HepG2 (cell line): Measurements from ENCODE around the gene PLEKHN1. TPM values are rescaled to one million over a fixed set of nuclear protein-coding genes. Genes with fewer than 3 reads are reported as not detected.

ENCODE experiments used
- ATAC-seq: fragments of 200-7000 bp; cut with Tn5 transposase; 3 replicates; pipeline ENCODE4 v1.9.1; 2020; ENCODE audit warnings: mild to moderate bottlenecking, moderate library complexity
- BruUV-seq: library from RNA; stranded (reverse); fragments of 400-500 nt; replicated peaks from 2 replicates; lab custom pipeline; 2021; lab: Mats Ljungman, UMichigan
- CTCF ChIA-PET: fragments of 300-600 bp; formaldehyde crosslinking; extraction: SDS; loops from one replicate; lab custom pipeline; 2021; ENCODE audit warnings: low total read pairs, inconsistent platforms, low intra/inter-chr PET ratio; lab: Yijun Ruan, JAX
- POLR2A ChIA-PET: fragments of 350-600 bp; sonication (Branson Sonifier 250); formaldehyde crosslinking; loops from one replicate; lab custom pipeline; 2020; ENCODE audit warnings: antibody characterized with exemption, inconsistent platforms; lab: Yijun Ruan, JAX
- DNase-seq: peaks from one replicate; pipeline ENCODE4 v3.0.0-alpha.2; 2015; ENCODE audit warnings: low spot score
- FAIRE-seq: peaks from 3 replicates; lab custom pipeline; 2011; peaks lifted over from hg19 to GRCh38; lab: Jason Lieb, UNC
- H2AFZ ChIP-seq: one replicate; pipeline ENCODE4 v1.6.1; 2011; ENCODE audit warnings: low read length, inconsistent platforms
- H3K27ac ChIP-seq: fragments of 300-600 bp; 3 replicates; pipeline ENCODE4 v1.8.0; 2011; ENCODE audit warnings: mixed run types, mild to moderate bottlenecking, mixed read lengths, low read length, inconsistent platforms; ENCODE audit not compliant: insufficient read depth; ENCODE audit errors: extremely low read length
- H3K27me3 ChIP-seq, 2 experiments: fragments of 200-600 bp in 1 of 2; 2 replicates in 1 of 2; 3 replicates in 1 of 2; pipeline versions ENCODE4 v1.6.0 to v1.8.0; 2011; ENCODE audit warnings: low read length in 2 of 2, mild to moderate bottlenecking in 2 of 2, moderate library complexity in 2 of 2, inconsistent platforms in 1 of 2; ENCODE audit not compliant: insufficient read depth in 2 of 2, control insufficient read depth in 1 of 2
- H3K36me3 ChIP-seq, 2 experiments: fragments of 200-600 bp in 1 of 2; replicated peaks in 1 of 2; 2 replicates in 1 of 2; 3 replicates in 1 of 2; pipeline versions ENCODE4 v1.5.1 to v1.8.0; 2011; ENCODE audit warnings: low read length in 2 of 2, inconsistent platforms in 1 of 2; ENCODE audit not compliant: insufficient read depth in 2 of 2, control insufficient read depth in 1 of 2
- H3K4me1 ChIP-seq: 2 replicates; pipeline ENCODE4 v1.5.1; 2012; ENCODE audit warnings: low read length, inconsistent platforms; ENCODE audit not compliant: insufficient read depth
- H3K4me2 ChIP-seq: 2 replicates; pipeline ENCODE4 v1.6.0; 2011; ENCODE audit warnings: low read depth, low read length, inconsistent platforms
- H3K4me3 ChIP-seq, 3 experiments: fragments of 200-600 bp in 1 of 3; sonication (generic), shearing (Covaris generic) in 1 of 3; replicated peaks in 1 of 3; 2 replicates each; pipeline ENCODE4 v1.5.1; 2011 to 2016; ENCODE audit warnings: low read length in 3 of 3, inconsistent platforms in 2 of 3, low read depth in 2 of 3, mild to moderate bottlenecking in 2 of 3, control low read depth in 1 of 3, mixed read lengths in 1 of 3; ENCODE audit not compliant: insufficient read depth in 1 of 3
- H3K79me2 ChIP-seq: one replicate; pipeline ENCODE4 v1.6.1; 2011; ENCODE audit warnings: low read length, inconsistent platforms; ENCODE audit not compliant: insufficient read depth
- H3K9ac ChIP-seq: 2 replicates; pipeline ENCODE4 v1.6.0; 2011; ENCODE audit warnings: mild to moderate bottlenecking, low read depth, low read length, inconsistent platforms; ENCODE audit not compliant: insufficient read depth
- H3K9me3 ChIP-seq: 2 replicates; pipeline ENCODE4 v1.5.1; 2012; ENCODE audit warnings: mild to moderate bottlenecking, low read length
- H4K20me1 ChIP-seq: 2 replicates; pipeline ENCODE4 v1.6.0; 2011; ENCODE audit warnings: inconsistent platforms, mild to moderate bottlenecking, low read length, moderate library complexity; ENCODE audit not compliant: insufficient read depth
- ARID3A ChIP-seq: IDR thresholded peaks from 2 replicates; pipeline ENCODE4 v1.6.1; 2012; ENCODE audit warnings: low read depth, low read length, improper control_type of control experiment
- KMT2B ChIP-seq: IDR thresholded peaks from 2 replicates; pipeline ENCODE4 v1.6.1; 2016; ENCODE audit warnings: missing genetic modification reagents, missing compliant biosample characterization
- MXD3 ChIP-seq: IDR thresholded peaks from 2 replicates; pipeline ENCODE4 v1.6.1; 2016; ENCODE audit warnings: mild to moderate bottlenecking, missing biosample characterization, missing genetic modification reagents
- RFX1 ChIP-seq: fragments of 450-650 bp; IDR thresholded peaks from 2 replicates; pipeline ENCODE4 v1.6.1; 2017
- THAP11 ChIP-seq: IDR thresholded peaks from 2 replicates; pipeline ENCODE4 v1.6.1; 2016; ENCODE audit warnings: missing biosample characterization, missing genetic modification reagents
- ZHX2 ChIP-seq, 2 experiments: sonication (generic) in 1 of 2; formaldehyde crosslinking in 1 of 2; IDR thresholded peaks; 2 replicates each; pipeline versions ENCODE4 v1.6.1 to v1.9.0; 2014 to 2022; ENCODE audit warnings: antibody characterized with exemption in 1 of 2, borderline replicate concordance in 1 of 2, inconsistent platforms in 1 of 2, low read depth in 1 of 2, missing genetic modification reagents in 1 of 2
- ZNF713 ChIP-seq: sonication (generic); formaldehyde crosslinking; IDR thresholded peaks from 2 replicates; pipeline ENCODE4 v1.4.0; 2020; ENCODE audit warnings: mild to moderate bottlenecking, missing genetic modification reagents
- WGBS: methylation state at CpG from one replicate; pipeline ENCODE4 v1.1.6; 2017; ENCODE audit warnings: low lambda C conversion rate; 5-methylcytosine and 5-hydroxymethylcytosine counted together
- in situ Hi-C: cut with HindIII; loops from 2 replicates; pipeline ENCODE4 v1.10.0; 2017; ENCODE audit warnings: low pct_unique_long_range_greater_than_20kb; ENCODE audit not compliant: extremely low pct_ligation_motif_present
- intact Hi-C: fragments of 100-400 bp; cut with micrococcal nuclease; formaldehyde crosslinking; loops from one replicate; pipeline ENCODE4 v1.10.0; 2022; ENCODE audit not compliant: unreplicated experiment
- polyA plus RNA-seq, 8 experiments: library from polyadenylated mRNA; depleted of rRNA in 3 of 8; stranded (reverse) in 7 of 8; unstranded in 1 of 8; fragments of >200 nt; fragmentation: Illumina TruSeq in 4 of 8; extraction: Trizol in 4 of 8; gene quantifications; 2 replicates each; pipeline versions ENCODE4 v1.2.1 to v1.2.3, GENCODE V29; 2011 to 2016; ENCODE audit warnings: low read depth in 4 of 8, missing spikeins in 1 of 8, mixed read lengths in 1 of 8; ENCODE audit not compliant: insufficient read depth in 1 of 8
- total RNA-seq, 5 experiments: library from RNA; depleted of rRNA; stranded (reverse); fragments of >200 nt; fragmentation: Illumina TruSeq; extraction: Trizol; gene quantifications; 2 replicates each; pipeline ENCODE4 v1.2.3, GENCODE V29; 2016; ENCODE audit warnings: low read depth in 1 of 5

Gene PLEKHN1
- total and polyA plus RNA-seq, 2 of the 13 experiments (the other 11 are each of a cell fraction or from before 2014, with no cell fraction given): 0.42 to 0.58 TPM

GRCh38 chr1:956636-957035 is 9.6 kb upstream of the PLEKHN1 start:
- Histone ChIP-seq H3K4me2 (no peak overlapping the region), H3K9me3 (no peaks in the 10 kb centered on the region), H3K4me1 (peaks cover 16% of the 10 kb centered on the region), H3K27ac (no peak overlapping the region), H4K20me1 (peaks cover 13% of the 10 kb centered on the region), H3K79me2 (peaks cover 21% of the 10 kb centered on the region), H3K27me3 (peaks cover 0 to 4% of the 10 kb centered on the region in 2 experiments; a peak in 1 of 5 replicates), H2AFZ (no peak overlapping the region), H3K4me3 (no peak overlapping the region), H3K9ac (no peak overlapping the region), H3K36me3 (peaks cover 30 to 55% of the 10 kb centered on the region in 2 experiments)
- BruUV-seq: no TSS peak
- in situ Hi-C loops: no loop called here
- ChIA-PET POLR2A (no interaction called here), CTCF (no interaction called here)
- 99% methylated on average over 4 of the region's 11 CpGs for WGBS
- no peak for TF ChIP-seq RFX1
- no peak for TF ChIP-seq THAP11
- no peak for DNase-seq
- intact Hi-C loops: no loop called here
- ATAC-seq: no peak
- FAIRE-seq: no peak

- H2AFZ ChIP-seq: no peak within 1 kb of the TSS
- TSS peak; percentile 78 for BruUV-seq
- H3K27ac ChIP-seq: peak within 1 kb of the TSS; percentile 74
- peaks cover 17% of the 10 kb centered on the region for H3K4me1 ChIP-seq
- peak; percentile 72 for DNase-seq
- WGBS: 0% methylated on average over 8 of the region's 101 CpGs
- peaks cover 0 to 4% of the 10 kb centered on the region in 2 experiments; a peak in 1 of 5 replicates for H3K27me3 ChIP-seq
- in situ Hi-C loops (no loop called here), intact Hi-C loops (loop anchor here (2.0 kb wide), 1 partner anchor 18 kb away; no protein-coding TSS in a partner anchor)
- H3K9ac ChIP-seq: peak within 1 kb of the TSS; percentile 89
- H3K36me3 ChIP-seq: peaks cover 18 to 34% of the 10 kb centered on the region in 2 experiments
- H4K20me1 ChIP-seq: peaks cover 13% of the 10 kb centered on the region
- CTCF ChIA-PET: no interaction called here
- POLR2A ChIA-PET: interaction anchor here (0.6 to 1.7 kb wide), 3 partner anchors 17 to 43 kb away, joined by 3 to 10 read pairs (median 4); no protein-coding TSS in a partner anchor
- H3K79me2 ChIP-seq: peaks cover 21% of the 10 kb centered on the region
- peak within 1 kb of the TSS; percentile 88 for H3K4me2 ChIP-seq
- no peak for FAIRE-seq
- peak within 1 kb of the TSS; percentile 83 to 100 (median 99) for H3K4me3 ChIP-seq
- no peaks in the 10 kb centered on the region for H3K9me3 ChIP-seq
- peak; percentile 85 for ATAC-seq
- TF ChIP-seq KMT2B (CRISPR knock-in tag) (0 out of 2 replicates have a peak, but pooled peaks have one; percentile 57), ZNF713 (no peak; the same call in 1 of the 2 replicates), ARID3A (no peak), ZHX2 (IDR thresholded peaks at IDR 0.05; ENCODE audit: low read depth) (no peak), ZHX2 (CRISPR knock-in tag; IDR thresholded peaks at IDR 0.05; ENCODE audit: borderline replicate concordance) (no peak), MXD3 (peak; percentile 70; the same call in 1 of the 2 replicates)
Observed at GRCh38 chr1:958823-959730, 7.2 kb upstream of the PLEKHN1 start, which contains the start of gene NOC2L. Gene NOC2L (minus strand): TSS chr1:959256. CDS start chr1:959240, 16 bp downstream.
